ENCODE results near the gene BLID. TPM values are rescaled to one million over a fixed set of nuclear protein-coding genes. Genes with fewer than 3 reads are reported as not detected.

BLID gene
- total and polyA plus RNA-seq, 2 of the 8 experiments (the other 6 are each of a cell fraction or from before 2014, with no cell fraction given): not detected

- H3K23ac ChIP-seq (ENCODE audit: insufficient read length): no peak overlapping the region
- no peak overlapping the region for H3K9ac ChIP-seq (replicated peaks in 1 of 4; ENCODE audit: extremely low read depth in 1 of 4, low read depth in 3 of 4, low read length in 3 of 4)
- H4K20me1 ChIP-seq (replicated peaks in 1 of 2; ENCODE audit: control insufficient read depth in 1 of 2, insufficient read depth in 2 of 2, low read length in 2 of 2): no peaks in the 10 kb centered on the region
- no peaks in the 10 kb centered on the region for H3K79me2 ChIP-seq (ENCODE audit: control insufficient read depth in 1 of 2, insufficient read depth in 2 of 2, low read length in 2 of 2)
- no peak overlapping the region for H2BK120ac ChIP-seq (replicated peaks; ENCODE audit: low read depth, low read length)
- H3K27me3 ChIP-seq (replicated peaks in 1 of 4; ENCODE audit: control insufficient read depth in 3 of 4, extremely low read depth in 1 of 4, insufficient read depth in 3 of 4, low read length in 3 of 4): no peaks in the 10 kb centered on the region
- POLR2A ChIA-PET (ENCODE audit: partially characterized antibody): interaction anchor here (0.5 kb wide), 1 partner anchor 473 kb away, joined by 3 read pairs; no protein-coding TSS in a partner anchor
- CTCF ChIA-PET (ENCODE audit: partially characterized antibody): interaction anchor here (0.5 to 2.9 kb wide), 5 partner anchors 12 to 473 kb away, joined by 3 to 10 read pairs (median 4); partner anchors contain the start of gene BLID
- H4K91ac ChIP-seq (replicated peaks; ENCODE audit: insufficient read length, low read length): no peak overlapping the region
- WGBS, 2 experiments (ENCODE audit: extremely low coverage in 1 of 2, insufficient coverage in 1 of 2, insufficient read length in 1 of 2, insufficient replicate concordance in 2 of 2, low coverage in 1 of 2, low lambda C conversion rate in 2 of 2, missing lambda C conversion rate in 1 of 2): 97% methylated on average over 5 of the region's 5 CpGs; no CpG with 5 or more reads in 1 of the 2 experiments
- no peak overlapping the region for H3K4ac ChIP-seq (replicated peaks; ENCODE audit: insufficient read length, low read depth, low read length)
- H2BK15ac ChIP-seq (ENCODE audit: low read length): no peak overlapping the region
- H3K4me3 ChIP-seq (ENCODE audit: extremely low read depth in 1 of 4, insufficient read depth in 2 of 4, low read depth in 3 of 4, low read length in 4 of 4): no peak overlapping the region
- FAIRE-seq (no peak), DNase-seq (ENCODE audit: low read depth in 1 of 2, low spot score in 2 of 2) (no peak)
- no peak overlapping the region for H3K27ac ChIP-seq (ENCODE audit: low read depth, low read length)
- no peak overlapping the region for H4K8ac ChIP-seq (ENCODE audit: extremely low read depth, insufficient read depth, low read length)
- no peak overlapping the region for H3K56ac ChIP-seq (replicated peaks; ENCODE audit: insufficient read length, low read depth, low read length)
- no peak overlapping the region for H2AFZ ChIP-seq (ENCODE audit: low read length)
- no peak overlapping the region for H3K4me2 ChIP-seq (ENCODE audit: insufficient read depth in 1 of 2, low read depth in 2 of 2, low read length in 2 of 2)
- H3K4me1 ChIP-seq (replicated peaks in 1 of 4; ENCODE audit: control insufficient read depth in 3 of 4, insufficient read depth in 4 of 4, low read length in 3 of 4): no peaks in the 10 kb centered on the region
- H3K9me3 ChIP-seq (ENCODE audit: insufficient read depth in 2 of 2, low read depth in 1 of 2, low read length in 1 of 2): no peaks in the 10 kb centered on the region
- H3K36me3 ChIP-seq (ENCODE audit: control insufficient read depth in 2 of 4, insufficient read depth in 4 of 4, low read length in 3 of 4): no peaks in the 10 kb centered on the region
- no peak overlapping the region for H3K14ac ChIP-seq (ENCODE audit: insufficient read length)
- H3K23me2 ChIP-seq (ENCODE audit: low read depth, low read length): no peaks in the 10 kb centered on the region
- H2BK5ac ChIP-seq (ENCODE audit: low read depth, low read length): no peak overlapping the region
- H2AK5ac ChIP-seq (ENCODE audit: low read depth, low read length): no peak overlapping the region
- H4K5ac ChIP-seq (ENCODE audit: insufficient read length, low read depth, low read length): no peak overlapping the region
- H3K18ac ChIP-seq (ENCODE audit: extremely low read depth, low read length): no peak overlapping the region
- H2BK20ac ChIP-seq (ENCODE audit: low read length): no peak overlapping the region
- H3K79me1 ChIP-seq (ENCODE audit: low read depth, low read length): no peaks in the 10 kb centered on the region
- H2BK12ac ChIP-seq (ENCODE audit: low read depth, low read length): no peak overlapping the region
- TF ChIP-seq RAD21 (IDR thresholded peaks at IDR 0.05 in 1 of 2, conservative IDR thresholded peaks at IDR 0.05 in 1 of 2; ENCODE audit: low read depth in 2 of 2, low read length in 2 of 2) (no peak), TEAD4 (IDR thresholded peaks at IDR 0.05; ENCODE audit: low read depth, low read length) (no peak), NRF1 (IDR thresholded peaks at IDR 0.05; ENCODE audit: low read depth, low read length) (no peak), TAF7 (optimal IDR thresholded peaks at IDR 0.05; ENCODE audit: borderline replicate concordance, low read depth, low read length) (no peak), CREB1 (IDR thresholded peaks at IDR 0.05) (no peak), KDM1A (IDR thresholded peaks at IDR 0.05; ENCODE audit: borderline replicate concordance, low read length) (no peak), E2F6 (IDR thresholded peaks at IDR 0.05) (no peak), KDM4A (IDR thresholded peaks at IDR 0.05; ENCODE audit: low read depth, low read length, severe bottlenecking) (no peak), TAF1 (IDR thresholded peaks at IDR 0.05; ENCODE audit: low read depth, low read length) (no peak), SIX5 (IDR thresholded peaks at IDR 0.05; ENCODE audit: low read depth, low read length) (no peak), EP300 (IDR thresholded peaks at IDR 0.05; ENCODE audit: borderline replicate concordance in 1 of 2, low read depth in 2 of 2, low read length in 2 of 2) (no peak)
These were observed 12.1 kb upstream of the BLID start for GRCh38 chr11:122128146-122128545.
